GM12864 (cell line): ENCODE results near the gene MEIKIN.

Experiments
- DNase-seq: peaks from one replicate; pipeline ENCODE4 v3.0.0-alpha.2; 2011; ENCODE audit warnings: low read depth
- H3K4me3 ChIP-seq: 2 replicates; pipeline ENCODE4 v1.5.1; 2011; ENCODE audit warnings: mild to moderate bottlenecking, low read depth, low read length, control low read depth
- TF ChIP-seq, protein P1 (sequence below): IDR thresholded peaks from 2 replicates; pipeline ENCODE4 v1.5.1; 2011; ENCODE audit warnings: low read depth, mild to moderate bottlenecking, moderate library complexity, low read length, control low read depth, inconsistent platforms; ENCODE audit errors: missing control alignments

MEIKIN gene

DNA sequence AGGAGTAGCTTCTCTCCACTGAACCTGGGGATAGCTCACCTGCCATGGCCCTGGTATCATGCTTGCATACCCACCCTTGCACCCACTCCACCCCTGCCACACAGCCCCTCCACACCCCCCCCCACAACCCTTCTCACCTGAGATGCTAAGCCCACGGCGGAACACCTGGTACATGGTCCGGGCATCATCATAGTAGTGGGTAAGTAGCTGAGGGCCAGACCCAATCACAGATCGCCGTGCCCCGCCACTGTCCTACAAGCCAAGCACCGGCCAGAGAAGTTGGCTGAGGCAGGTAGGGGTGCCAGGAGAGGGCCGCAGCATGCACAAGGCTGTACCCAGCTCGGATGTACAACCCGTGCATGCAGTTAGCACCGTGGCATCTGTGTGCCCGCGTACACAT, 45.3 kb upstream of the MEIKIN start:
- H3K4me3 ChIP-seq = no peak overlapping the region
- TF ChIP-seq, protein P1, sequence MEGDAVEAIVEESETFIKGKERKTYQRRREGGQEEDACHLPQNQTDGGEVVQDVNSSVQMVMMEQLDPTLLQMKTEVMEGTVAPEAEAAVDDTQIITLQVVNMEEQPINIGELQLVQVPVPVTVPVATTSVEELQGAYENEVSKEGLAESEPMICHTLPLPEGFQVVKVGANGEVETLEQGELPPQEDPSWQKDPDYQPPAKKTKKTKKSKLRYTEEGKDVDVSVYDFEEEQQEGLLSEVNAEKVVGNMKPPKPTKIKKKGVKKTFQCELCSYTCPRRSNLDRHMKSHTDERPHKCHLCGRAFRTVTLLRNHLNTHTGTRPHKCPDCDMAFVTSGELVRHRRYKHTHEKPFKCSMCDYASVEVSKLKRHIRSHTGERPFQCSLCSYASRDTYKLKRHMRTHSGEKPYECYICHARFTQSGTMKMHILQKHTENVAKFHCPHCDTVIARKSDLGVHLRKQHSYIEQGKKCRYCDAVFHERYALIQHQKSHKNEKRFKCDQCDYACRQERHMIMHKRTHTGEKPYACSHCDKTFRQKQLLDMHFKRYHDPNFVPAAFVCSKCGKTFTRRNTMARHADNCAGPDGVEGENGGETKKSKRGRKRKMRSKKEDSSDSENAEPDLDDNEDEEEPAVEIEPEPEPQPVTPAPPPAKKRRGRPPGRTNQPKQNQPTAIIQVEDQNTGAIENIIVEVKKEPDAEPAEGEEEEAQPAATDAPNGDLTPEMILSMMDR = no peak
- no peak for DNase-seq

DNA sequence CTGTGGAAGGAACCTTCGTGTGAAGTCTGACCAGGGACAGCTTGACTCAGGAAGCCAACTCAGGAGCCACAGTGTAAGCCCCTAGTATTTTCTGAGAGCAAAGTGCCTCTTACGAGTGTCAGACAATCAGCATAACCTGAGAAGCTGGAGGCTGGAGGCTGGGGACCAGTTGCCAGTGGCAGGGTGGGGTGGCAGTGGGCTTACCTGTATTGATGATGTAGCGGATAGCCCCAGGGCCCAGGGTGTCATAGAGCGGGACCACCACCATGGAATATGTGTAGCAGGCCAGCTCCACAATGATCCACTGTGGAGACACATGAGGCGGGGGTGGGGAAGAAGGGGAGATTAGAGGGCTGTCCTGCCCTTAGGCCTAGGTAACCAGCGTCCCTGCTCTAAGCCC, 43.1 kb upstream of the MEIKIN start:
- no peak for DNase-seq
- H3K4me3 ChIP-seq = no peak overlapping the region
- TF ChIP-seq, protein P1 = no peak

DNA sequence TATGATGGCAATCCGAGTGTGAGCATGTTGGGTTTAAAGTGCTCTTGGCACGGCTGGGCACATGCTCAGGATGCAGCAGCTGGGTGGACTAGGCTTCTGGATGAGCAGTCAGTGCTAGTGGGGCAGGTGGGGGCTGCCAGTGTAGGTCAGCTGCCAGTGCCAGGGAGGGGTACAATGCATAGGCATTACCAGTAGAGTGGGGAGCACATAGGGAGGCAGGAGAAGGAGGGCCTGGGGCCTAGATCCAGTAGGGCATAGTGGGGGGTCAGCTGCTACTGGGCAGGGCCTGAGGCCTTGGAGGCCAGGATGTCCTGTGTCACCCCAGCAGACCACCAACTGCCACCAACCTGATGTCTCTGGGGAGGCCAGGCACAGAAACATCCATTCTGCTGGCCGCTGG, 41.8 kb upstream of the MEIKIN start:
- TF ChIP-seq, protein P1 = no peak
- DNase-seq = no peak
- H3K4me3 ChIP-seq = no peak overlapping the region

DNA sequence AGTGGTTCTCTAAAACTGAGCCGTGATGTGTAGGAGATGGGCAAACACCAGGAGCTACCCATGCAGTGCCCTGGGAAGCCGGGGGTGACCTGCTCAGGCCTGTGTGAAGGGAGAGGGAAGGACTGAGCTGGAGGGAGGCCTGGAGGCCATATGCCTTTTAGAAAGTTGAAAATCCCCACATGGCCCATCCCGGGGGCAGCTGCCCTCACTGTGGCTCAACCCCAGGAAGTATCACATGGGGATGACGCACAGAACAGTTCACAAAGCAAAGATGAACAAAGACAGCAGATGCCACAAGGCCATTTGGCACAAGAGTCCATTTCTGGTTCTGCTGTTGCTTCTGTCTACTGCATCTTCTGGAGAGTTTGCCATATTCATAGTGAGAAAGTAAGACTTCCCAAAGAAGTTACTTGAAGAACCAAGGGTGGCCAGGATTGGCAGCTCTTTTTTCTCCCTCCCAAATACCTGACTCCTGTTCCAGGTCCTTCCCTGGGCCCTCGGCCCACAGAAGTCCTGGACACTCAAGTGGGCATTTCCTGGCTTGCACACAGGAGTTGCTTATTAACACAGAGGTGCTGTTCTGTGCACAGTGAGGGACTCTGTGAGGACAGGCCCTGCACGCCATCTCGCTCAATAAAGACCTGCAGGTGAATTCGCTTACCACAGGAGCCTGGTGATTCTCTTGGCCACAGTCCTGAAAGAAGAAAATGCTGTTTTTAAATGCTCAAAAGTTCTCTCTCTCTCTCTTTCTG, 40.9 kb upstream of the MEIKIN start:
- H3K4me3 ChIP-seq = no peak overlapping the region
- TF ChIP-seq, protein P1 = no peak
- DNase-seq = no peak

DNA sequence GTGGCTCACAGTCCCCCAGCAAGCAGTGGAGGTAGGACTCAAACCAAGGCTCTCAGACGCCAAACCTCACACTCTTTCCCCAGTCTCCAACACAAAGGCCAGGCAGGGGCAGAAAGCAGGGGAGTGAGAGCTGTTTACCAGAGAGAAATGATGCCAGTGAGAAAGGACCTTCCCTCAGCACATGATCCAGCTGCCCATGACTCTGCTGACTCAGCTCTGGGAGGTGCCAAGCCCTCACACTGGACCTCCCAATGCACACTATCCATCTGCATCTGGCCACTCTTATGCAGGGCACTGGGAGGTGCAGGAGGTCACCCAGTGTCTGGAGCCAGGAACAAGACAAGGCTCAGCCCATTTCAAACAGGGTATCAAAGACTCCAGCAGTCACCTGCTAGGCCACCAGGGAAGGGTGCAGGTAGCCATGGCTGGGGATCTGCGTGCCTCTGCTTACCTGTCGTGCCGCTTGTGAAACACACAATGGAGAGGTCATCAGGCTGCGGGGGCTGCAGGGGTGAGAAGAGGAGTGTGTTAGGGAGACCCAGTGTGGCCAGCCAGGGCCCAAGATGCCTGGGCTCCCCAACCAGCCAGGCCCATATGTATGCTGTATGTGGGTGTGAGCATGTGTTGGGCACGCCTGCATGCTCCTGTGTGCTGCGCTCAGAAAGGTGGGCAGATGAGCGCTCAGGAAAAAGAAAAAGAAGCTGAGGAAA, 39.6 kb upstream of the MEIKIN start:
- H3K4me3 ChIP-seq = no peak overlapping the region

DNA sequence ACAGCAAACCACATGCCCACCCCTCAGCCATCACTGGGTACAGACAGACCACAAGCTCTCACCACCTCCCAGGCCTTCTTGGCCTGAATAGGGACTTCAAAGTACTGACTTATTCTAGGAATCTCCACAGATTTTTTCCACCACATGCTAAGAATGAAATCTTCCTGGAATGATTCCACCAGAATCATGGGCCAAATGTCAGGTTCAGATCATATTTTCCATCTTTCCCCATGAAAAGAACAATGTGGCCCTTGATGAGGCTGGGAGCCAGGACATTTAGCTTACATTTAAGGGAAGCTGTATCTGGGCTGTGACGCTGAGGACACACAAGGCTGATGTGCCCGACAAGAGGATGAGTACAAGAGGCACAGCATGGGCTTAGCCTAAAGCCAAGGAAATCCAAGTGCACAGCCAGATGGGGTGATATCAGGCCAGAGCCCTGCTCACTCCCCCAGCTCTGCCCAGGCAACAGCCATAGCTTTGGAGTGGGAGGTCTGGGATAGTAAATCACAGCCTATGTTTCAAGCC, 37.8 kb upstream of the MEIKIN start:
- TF ChIP-seq, protein P1 = no peak

More for the DNA sequence above, 39.6 kb upstream of the MEIKIN start:
- no peak for DNase-seq
- TF ChIP-seq, protein P1 = no peak

More for the DNA sequence above, 37.8 kb upstream of the MEIKIN start:
- H3K4me3 ChIP-seq = no peak overlapping the region
- no peak for DNase-seq
